GM20000 (cell line): ENCODE measurements around the gene LGALS7B.
"Not testable (repeated sequence)": the region's sequence is repeated elsewhere in the genome, so short reads cannot be mapped to it uniquely, and the experiment has no call there.

Experiments
- DNase-seq: peaks from one replicate; pipeline ENCODE4 v3.0.0; 2012; ENCODE audit warnings: low spot score
- TF ChIP-seq, protein P1 (sequence below): IDR thresholded peaks from 2 replicates; pipeline ENCODE4 v1.5.1; 2012; ENCODE audit warnings: mild to moderate bottlenecking, control low read depth; ENCODE audit errors: extremely low read depth, missing control alignments

The LGALS7B gene

DNA sequence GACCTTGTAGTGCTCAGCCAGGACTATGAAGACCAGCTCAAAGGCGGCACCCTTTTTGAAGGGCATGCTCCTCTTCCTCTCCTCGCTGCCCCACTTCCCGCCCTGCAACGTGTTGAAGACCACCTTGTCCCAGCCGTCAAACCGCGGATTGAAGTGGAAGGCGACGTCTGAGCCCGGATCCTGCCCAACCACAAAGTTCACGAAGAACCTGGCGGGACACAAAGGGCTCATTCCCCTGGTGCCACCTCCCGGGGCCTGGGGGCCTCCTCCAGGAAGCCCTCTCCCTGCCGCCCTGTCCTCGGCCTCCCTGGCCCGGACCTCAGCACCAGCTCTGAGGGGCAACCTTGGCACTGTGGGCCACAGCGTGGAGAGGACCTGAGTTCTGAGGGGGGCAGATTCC lies 19.7 kb downstream of the LGALS7B start:
- TF ChIP-seq, protein P1, sequence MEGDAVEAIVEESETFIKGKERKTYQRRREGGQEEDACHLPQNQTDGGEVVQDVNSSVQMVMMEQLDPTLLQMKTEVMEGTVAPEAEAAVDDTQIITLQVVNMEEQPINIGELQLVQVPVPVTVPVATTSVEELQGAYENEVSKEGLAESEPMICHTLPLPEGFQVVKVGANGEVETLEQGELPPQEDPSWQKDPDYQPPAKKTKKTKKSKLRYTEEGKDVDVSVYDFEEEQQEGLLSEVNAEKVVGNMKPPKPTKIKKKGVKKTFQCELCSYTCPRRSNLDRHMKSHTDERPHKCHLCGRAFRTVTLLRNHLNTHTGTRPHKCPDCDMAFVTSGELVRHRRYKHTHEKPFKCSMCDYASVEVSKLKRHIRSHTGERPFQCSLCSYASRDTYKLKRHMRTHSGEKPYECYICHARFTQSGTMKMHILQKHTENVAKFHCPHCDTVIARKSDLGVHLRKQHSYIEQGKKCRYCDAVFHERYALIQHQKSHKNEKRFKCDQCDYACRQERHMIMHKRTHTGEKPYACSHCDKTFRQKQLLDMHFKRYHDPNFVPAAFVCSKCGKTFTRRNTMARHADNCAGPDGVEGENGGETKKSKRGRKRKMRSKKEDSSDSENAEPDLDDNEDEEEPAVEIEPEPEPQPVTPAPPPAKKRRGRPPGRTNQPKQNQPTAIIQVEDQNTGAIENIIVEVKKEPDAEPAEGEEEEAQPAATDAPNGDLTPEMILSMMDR: no peak
- DNase-seq: no peak

DNA sequence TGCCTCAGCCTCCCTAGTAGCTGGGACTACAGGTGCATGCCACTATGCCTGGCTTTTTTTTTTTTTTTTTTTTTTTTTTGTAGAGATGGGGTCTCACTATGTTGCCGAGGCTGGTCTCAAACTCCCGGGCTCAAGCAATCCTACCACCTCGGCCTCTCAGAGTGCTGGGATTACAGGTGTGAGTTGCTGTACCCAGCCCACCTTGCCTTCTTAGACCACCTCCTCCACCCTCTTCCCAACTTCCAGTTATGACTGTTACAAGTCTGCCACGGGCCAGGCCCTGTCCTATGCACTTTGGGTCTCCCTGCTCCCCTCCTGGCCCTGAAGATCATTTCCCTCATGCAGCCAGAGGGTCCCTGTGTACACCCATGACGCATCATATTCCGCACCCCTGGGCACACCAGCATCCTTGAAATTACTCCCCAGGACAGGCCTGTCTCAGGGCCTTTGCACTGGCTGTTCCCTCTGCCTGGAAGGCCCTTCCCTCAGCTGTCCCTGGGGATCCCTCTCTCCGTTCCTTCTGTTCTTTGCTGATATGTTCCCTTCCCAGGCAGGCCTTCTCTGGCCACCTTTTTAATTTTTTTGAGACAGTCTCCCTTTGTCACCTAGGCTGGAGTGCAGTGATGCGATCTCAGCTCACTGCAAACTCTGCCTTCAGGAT lies 20.7 kb downstream of the LGALS7B start:
- DNase-seq: no peak
- TF ChIP-seq, protein P1: no peak

DNA sequence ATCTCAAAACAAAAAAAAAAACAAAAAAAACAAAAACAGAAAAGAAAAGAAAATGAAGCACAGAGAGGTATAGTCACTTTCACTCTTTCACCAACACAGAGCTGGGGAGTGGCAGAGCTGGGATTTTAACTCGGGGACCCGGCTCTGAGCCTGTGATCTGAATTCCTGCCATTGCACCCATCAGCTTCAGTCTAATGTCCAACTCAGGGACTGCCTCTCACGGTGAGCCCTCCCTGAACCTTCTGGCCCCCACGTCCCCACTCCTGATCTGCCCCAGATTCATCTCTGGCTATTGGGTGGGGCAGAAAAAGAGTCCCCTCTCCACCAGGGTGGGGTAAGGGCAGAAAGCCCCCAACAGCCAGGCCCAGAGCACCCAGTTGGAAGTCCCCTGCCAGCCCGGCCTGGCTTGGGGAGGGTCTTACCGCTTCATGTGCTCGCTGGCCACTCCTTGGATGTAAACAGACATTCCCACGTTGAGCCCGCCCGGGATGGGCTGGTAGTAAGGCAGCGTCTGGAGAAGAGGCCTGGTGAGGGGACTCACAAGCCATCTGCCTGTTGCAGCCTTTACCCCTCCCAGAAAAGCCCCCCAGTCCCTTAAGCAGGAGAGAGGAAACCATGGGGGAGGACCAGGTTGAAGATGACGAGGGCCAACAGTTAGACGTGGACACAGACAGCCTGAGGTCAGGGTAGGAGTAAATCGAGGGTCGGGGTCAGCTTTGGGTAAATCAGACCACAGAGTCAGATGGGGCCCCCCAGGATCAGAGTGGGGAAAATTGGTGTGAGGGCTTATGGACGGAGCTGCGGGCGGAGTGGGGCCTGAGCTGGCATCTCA lies 23.2 kb downstream of the LGALS7B start:
- DNase-seq: no peak
- TF ChIP-seq, protein P1: no peak

DNA sequence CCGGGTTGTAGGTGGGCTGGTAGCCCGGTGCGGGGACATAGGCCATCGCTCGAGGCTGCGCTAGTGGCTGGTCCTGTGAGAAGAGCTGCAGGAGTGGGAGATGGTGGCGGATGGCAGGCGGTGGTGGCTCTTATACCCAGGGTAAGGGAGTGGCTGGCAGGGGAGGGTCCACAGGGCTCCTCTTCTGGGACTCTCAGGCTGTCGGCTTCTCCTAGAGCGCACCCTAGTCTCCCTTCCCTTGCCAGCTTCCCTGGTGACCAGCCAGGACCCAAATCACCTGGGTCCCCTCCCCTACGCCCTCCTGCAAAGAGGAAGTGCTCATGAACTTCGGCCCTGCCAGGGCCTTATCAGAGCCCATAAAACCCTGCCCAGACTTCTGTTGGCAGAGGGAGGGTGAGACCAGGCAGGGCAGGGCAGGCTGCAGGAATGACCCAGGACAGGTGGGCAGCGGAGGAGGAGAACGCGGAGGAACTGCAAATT lies 23.9 kb downstream of the LGALS7B start, which contains the start of gene LGALS4:
Gene LGALS4, minus strand, starts transcription at position 105 of the 480 bp plus-strand sequence. Its CDS starts 59 bp downstream, at position 46.
- TF ChIP-seq, protein P1: no peak

DNA sequence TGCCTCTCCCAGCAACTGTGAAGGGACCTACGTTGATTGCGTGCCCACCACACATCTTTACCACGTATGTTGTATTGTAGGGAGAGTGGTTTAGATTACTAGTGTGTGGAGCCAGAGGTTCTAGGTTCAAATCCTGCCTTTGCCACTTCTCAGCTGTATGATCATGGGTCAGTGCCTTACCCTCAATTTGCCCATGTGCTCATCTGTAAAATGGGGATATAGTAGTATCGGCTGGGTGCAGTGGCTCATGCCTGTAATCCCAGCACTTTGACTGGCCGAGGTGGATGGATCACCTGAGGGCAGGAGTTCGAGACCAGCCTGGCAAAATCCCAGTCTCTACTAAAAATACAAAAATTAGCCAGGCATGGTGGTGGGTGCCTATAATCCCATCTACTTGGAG lies 24.3 kb downstream of the LGALS7B start:
- no peak for DNase-seq
- TF ChIP-seq, protein P1: no peak

More for the DNA sequence above, 23.9 kb downstream of the LGALS7B start, which contains the start of gene LGALS4:
- no peak for DNase-seq

DNA sequence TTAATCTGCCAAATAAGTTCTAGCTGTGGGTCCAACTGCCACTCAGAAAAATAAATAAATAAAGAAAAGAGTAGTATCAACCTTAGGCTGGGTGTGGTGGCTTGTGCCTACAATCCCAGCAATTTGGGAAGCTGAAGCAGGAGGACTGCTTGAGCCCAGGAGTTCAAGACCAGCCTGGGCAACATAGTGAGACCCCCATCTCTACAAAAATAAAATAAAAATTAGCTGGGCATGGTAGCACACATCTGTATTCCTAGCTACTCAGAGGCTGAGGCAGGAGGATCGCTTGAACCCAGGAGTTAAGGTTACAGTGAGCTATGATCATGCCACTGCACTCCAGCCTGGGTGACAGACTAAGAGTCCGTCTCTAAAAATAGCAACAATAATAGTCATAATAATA lies 24.9 kb downstream of the LGALS7B start:
- DNase-seq: not testable (repeated sequence)

DNA sequence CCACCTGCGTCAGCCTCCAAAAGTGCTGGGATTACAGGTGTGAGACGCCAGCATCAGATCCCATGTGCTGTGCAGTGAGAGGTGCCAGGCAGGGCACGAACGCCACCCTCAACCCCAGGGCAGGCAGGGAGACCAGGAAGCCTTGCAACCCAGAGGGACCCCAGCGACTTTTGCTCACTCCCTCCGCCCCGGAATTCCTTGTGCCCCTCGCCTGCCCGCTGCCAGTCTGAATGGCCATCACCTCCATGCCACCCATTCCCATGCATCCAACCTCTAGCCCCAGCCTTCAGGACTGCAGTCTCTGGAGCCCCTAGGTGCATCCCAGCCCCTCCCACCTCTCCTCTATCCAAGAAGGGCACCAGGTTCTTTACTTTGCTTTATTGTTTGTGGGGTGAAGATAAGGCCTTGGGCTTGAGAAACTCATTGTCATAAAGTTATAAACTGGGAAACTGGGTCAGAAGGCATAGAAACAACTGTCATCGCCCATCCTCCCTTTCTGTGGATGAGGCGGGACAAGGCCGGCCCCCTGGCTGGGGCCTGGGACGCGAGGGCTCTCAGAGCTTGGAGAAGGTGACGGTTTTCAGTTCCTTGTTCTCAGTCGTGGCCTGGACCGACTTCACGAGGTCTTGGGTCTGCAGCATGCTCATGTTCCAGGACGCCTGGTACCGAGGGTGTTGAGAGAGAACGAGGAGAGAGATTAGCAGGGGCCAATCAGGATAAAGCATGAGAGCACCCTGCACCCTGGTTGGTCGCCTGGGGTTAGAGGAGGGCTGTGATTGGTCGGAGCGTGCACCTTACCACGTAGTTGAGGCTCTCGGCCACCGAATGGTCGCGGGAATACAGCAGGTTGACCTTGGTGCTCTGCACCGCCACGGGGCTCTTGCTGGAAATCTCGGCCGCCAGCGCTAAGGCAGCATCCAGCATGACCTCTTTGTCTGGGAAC lies 26.3 kb downstream of the LGALS7B start:
- TF ChIP-seq, protein P1: no peak
- no peak for DNase-seq
